Measurements from ENCODE around the gene SLC26A6.

The SLC26A6 gene

GRCh38 chr3:48597408-48597800, 37.9 kb downstream of the SLC26A6 start:
- DNase-seq = no peak

GRCh38 chr3:48596676-48597407, 38.4 kb downstream of the SLC26A6 start:
- DNase-seq = no peak

DNA sequence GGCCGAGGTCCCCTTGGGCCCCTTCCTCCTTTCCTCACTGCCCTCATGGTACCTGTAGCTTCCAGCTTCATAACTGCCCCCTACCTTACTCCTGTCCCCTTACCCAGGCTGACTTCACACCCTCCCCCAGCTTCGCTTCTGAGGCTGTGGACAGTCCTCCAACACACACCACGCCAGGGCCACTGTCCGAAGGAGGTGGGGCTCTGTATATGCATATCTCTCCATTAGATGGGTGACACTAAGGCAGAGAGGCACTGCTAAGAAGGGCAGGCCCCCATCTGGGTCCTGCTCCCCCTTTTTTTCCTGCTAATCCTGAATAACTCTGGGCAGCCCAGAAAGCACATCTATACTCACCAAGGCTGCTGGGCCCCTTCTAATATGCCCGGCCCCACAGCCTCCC, 39.1 kb downstream of the SLC26A6 start:
- no peak for DNase-seq

DNA sequence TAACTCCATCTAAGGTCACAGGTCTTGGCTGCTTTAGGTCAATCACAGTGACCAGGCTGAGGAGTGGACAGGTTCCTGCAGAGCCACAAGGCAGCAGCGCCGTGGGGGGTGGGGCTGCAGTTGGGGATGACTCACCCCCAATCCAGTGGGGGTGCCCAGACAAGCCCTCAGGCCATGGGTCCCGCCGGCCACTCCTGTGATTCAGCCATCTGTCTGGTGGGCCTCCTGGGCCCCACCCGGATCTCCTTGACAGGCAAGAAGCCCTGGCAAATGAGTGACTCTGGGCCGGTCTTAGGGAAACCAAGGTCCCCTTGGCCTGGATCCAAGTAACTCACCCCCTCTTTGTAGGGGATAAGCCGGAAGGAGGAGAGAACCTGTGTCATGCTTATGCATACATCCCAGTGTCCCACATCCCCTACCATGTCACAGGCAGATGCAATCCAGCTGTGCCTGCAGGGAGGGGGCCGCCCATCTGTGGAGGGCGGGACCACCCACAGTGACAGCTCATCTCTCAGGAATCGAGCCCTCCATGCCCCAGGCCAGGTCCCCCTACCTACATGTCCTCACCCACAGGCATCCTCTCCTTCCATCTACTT, 39.6 kb downstream of the SLC26A6 start:
- DNase-seq = no peak

DNA sequence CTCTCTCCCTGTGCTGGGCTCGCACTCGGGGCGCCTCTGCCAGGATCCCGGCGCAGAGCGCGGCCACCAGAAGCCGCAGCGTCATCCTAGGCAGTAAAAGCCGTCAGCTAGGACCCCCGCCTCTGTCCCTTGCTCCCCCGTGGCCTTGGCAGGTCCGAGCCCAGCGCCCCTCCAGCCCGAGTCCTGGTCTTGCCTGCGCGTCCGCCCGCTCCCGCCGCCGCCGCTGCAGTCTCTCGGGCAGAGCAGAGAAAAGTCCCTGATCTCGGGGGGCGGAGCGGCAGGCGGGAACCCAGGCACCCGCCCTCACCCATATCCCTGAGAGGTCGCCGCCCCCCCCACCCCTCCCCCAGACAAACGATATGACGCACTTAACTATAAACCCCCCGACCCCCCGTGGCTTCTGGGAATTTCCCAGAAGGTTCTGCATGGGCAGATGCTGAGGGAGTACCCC, 40.2 kb downstream of the SLC26A6 start, which contains the start of gene COL7A1:
COL7A1 (minus strand) TSS at position 255 of the 451 bp plus-strand sequence; CDS start at position 85, 170 bp downstream.
- DNase-seq = no peak

- DNase-seq = no peak
These were observed 40.7 kb downstream of the SLC26A6 start for GRCh38 chr3:48594417-48595049.

DNA sequence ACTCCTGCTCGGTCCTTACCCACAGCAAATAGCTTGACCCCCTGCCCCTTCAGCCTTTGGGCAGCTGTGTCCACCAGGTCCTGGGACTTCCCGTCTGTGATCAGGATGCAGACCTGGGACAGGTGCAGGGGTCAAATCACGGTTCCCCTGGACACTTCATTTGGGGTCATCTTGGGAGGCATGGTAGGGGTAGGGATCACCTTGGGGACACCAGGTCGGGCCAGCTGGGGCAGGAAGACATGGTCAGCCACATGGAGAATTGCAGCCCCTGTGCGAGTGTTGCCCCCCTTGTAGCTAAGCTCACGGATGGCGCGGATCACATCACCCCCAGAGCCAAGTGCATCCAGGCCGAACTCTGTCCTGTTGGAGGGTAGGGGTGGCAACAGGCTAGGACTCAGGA, 41.9 kb downstream of the SLC26A6 start:
- no peak for DNase-seq

DNA sequence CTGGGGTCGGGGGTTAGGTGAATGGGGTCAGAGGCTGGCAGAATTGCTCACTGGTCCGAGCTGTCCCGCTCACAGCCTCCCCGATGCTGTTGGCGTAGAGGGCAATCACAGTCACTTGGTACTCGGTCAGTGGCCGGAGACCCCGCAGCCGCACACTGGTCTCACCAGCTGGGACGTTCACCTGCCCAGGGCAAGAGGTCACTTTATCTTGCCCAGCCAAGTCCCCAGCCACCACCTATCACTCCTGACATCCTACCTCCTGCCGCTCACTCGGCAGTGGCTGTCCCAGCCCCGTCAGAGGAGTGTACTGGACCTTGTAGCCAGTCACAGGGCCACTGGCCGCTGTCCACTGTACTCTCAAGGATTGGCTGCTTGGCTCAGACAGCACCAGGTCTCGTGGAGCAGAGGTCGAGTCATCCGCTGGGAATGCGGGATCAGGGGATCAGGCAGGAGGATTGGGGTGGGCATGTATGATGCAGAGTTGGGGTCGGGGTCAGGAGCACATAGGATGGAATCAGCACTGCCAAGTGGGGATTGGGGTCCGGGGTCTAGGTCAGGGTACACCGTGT, 42.7 kb downstream of the SLC26A6 start:
- no peak for DNase-seq

DNA sequence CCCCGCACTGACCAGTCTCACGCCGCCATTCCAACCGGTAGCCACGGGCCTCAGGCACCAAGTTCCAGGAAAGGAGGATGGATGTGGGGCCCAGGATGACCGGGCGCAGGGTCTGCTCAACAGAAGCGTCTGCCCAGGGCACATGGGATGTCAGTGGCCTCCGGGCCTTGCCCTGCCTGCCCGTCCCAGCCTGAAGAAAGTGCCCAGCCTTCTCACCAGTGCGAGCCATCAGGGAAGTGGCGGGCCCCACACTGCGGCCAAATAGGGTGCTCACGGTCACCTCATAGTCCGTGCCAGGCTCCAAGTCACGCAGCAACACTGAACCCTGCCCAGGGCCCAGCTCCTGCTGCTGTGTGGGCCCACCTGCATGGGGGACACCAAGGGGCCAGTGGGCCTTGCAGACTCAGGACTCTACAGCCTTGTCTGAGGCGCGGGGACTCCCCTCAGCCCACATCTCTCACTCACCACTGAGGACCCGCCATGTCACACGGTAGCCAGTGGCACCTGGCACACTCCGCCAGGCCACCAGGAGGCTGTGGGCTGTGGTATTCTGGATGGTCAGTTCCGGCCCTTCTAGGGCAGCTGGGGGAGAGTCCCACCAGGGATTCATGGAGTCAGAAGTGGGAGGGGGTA, 43.3 kb downstream of the SLC26A6 start:
- no peak for DNase-seq

DNA sequence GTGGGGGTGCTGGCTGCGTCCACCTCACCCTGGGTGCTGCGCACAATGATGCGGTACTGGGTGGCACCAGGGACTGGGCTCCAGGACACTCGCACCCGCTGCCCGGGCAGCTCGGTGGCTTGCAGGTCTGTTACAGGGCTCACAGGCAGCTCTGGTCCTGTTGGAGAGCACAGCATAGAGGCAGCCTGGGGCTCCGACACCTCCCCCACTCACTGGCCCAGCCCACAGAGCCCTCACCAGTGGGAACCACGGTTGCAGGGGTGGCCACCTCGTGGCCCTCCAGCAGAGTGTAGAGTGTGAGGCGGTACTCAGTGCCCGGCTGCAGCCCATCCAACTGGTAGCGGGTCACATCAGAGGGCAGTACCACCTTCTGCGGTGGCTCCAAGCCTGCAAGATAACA, 43.8 kb downstream of the SLC26A6 start:
- no peak for DNase-seq

DNA sequence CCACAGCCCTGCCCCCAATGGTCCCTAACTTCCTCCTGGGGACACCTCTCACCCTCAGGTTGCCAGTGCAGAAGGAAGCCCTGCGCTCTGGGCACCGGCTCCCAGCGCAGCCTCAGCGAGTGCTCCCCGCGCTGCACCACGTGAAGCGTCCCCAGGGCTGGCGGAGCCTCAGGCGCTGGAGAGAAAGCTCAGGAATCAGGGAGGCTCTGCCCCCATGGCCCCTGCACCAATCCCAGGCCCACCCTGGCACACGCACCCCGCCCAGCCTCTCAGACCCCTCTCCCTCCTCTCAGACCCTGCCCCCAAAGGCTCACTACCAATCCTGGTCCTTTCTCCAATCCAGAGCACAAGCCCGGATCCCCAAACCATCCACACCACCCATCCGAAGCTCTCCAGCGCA, 47.0 kb downstream of the SLC26A6 start:
- no peak for DNase-seq

DNA sequence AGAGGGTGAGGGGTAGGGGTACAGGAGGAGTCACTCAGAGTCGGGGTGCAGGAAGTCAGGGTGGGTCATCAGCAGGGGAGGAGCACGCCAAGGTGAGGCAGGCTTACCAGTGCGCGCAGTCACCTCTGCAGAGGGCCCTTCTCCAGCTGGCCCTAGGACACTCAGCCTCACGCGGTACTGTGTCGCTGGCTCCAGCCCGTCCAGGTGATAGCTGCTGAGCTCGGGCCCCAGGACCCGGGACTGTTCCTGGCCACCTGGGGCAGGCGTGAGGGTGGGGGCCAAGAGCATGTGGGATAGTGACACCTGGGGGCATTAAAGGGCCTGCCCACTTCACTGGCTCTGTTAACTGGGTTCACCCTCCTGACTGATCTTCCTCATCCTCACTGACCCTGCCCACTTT, 47.6 kb downstream of the SLC26A6 start:
- no peak for DNase-seq

GRCh38 chr3:48585411-48585810, 49.9 kb downstream of the SLC26A6 start:
- DNase-seq = no peak

DNA sequence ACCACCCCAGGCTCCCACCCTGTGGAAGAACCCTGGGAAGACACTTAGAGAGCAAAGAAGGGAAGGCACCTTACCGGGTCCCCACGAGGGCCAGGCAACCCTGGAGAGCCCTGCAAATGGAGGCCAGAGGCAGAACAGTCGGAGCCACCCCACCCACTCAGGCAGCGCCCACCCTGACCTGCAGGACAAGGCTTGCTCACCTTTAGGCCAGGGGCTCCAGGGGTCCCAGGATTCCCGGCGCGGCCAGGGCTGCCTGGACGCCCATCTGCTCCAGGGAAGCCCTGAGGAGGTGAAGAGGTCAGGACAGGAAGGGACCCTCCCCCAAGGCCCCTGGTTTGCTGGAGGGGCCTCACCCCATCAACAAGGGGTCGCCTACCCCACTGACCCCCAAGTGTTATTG, 50.4 kb downstream of the SLC26A6 start:
- DNase-seq = no peak

DNA sequence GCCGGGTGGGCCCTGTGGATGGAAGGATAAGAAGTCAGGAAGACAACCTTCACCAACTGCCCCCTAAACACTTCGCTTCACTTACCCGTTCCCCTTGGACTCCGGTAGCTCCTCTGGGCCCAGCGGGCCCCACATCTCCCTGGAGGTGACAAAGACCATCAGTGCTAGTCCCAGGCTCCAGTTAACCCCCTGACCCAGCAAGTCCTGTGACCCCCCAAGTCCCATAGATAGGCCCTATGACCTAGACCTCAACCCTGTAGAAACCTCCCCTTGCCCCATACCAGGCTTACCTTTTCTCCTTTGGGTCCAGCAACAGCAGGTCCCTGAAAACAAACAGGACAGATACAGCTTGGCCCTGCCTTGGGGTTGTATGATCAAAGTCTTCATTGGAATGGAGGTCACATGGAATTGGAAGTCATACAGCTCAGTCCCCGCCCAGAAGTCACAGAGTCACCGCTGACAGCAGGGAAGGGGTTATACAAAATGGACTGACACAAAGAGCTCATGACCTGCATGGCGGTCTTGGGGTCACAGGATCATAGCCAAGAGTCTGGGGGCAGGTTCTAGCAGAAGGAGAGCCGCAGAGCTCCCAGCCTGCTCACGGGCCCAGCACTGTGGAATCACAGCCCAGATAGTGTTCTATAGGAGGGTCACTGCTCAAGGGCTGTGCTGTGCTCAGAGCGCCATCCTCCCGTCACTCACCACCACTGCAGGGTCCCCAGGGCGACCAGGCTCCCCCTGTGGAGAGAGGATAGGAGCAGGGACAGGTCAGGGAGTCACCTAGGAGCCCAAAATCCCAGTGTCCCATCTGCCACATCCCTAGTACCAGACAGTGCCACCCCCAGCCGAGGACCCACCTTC, 53.4 kb downstream of the SLC26A6 start:
- DNase-seq = no peak

DNA sequence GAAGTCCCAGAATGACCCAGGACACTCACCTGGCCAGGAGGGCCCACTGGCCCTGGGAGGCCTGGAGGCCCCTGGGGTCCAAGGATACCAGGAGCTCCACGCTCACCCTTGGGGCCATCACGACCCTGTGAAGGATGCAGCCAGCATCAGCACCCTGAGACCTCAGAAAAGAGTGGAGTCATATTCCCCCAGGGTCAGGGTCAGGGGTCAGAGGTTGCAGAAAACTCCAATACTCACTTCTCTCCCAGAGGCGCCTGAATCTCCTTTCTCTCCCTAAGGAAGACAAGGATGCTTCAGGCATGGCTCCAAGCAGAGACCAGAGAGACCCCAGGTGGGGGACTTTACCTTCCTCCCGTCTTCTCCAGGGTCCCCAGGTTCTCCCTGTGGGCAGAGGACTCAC, 58.6 kb downstream of the SLC26A6 start:
- no peak for DNase-seq

Measured in CD4-positive, alpha-beta T cell treated with Interleukin-4 for 4 hours (primary cell).